T1000 (cell line): ENCODE results near the gene TMEM53.
"Not testable (repeated sequence)": the region's sequence is repeated elsewhere in the genome, so short reads cannot be mapped to it uniquely, and the experiment has no call there.

Source experiments
- DNase-seq: peaks from one replicate; lab custom pipeline; 2025; ENCODE audit warnings: mixed read lengths; lab: John Stamatoyannopoulos, UW

The TMEM53 gene

GRCh38 chr1:44674113-44675000 is at the start of gene TMEM53, which contains the start of gene ARMH1:
TMEM53 (minus strand) TSS chr1:44674481; CDS start chr1:44674391, 90 bp downstream.
ARMH1 (plus strand) TSS chr1:44674714; CDS start chr1:44689698, 14,984 bp downstream.
- peak; percentile 99 for DNase-seq

GRCh38 chr1:44723496-44724295 is 49.4 kb upstream of the TMEM53 start:
- DNase-seq = no peak

- DNase-seq = no peak
These were observed 48.8 kb upstream of the TMEM53 start for GRCh38 chr1:44723064-44723463.

- no peak for DNase-seq
These were observed 47.4 kb upstream of the TMEM53 start for GRCh38 chr1:44721485-44722361.

GRCh38 chr1:44720281-44720680 is 46.0 kb upstream of the TMEM53 start:
- no peak for DNase-seq

GRCh38 chr1:44719318-44719717 is 45.0 kb upstream of the TMEM53 start:
- no peak for DNase-seq

GRCh38 chr1:44718091-44718490 is 43.8 kb upstream of the TMEM53 start:
- DNase-seq = no peak

GRCh38 chr1:44717653-44718052 is 43.4 kb upstream of the TMEM53 start:
- DNase-seq = no peak

GRCh38 chr1:44717156-44717555 is 42.9 kb upstream of the TMEM53 start:
- DNase-seq = no peak

- peak; percentile 64 for DNase-seq
These were observed 40.8 kb upstream of the TMEM53 start for GRCh38 chr1:44714944-44715571.

- no peak for DNase-seq
These were observed 40.3 kb upstream of the TMEM53 start for GRCh38 chr1:44714532-44714931.

- DNase-seq = no peak
These were observed 39.1 kb upstream of the TMEM53 start for GRCh38 chr1:44713321-44713781.

- no peak for DNase-seq
These were observed 33.9 kb upstream of the TMEM53 start for GRCh38 chr1:44707959-44708831.

- DNase-seq = peak; percentile 59
These were observed 33.0 kb upstream of the TMEM53 start for GRCh38 chr1:44707112-44707881.

- no peak for DNase-seq
These were observed 31.7 kb upstream of the TMEM53 start for GRCh38 chr1:44705938-44706337.

GRCh38 chr1:44705470-44705869 is 31.2 kb upstream of the TMEM53 start:
- no peak for DNase-seq

- DNase-seq = no peak
These were observed 26.9 kb upstream of the TMEM53 start for GRCh38 chr1:44701141-44701573.

- DNase-seq = no peak
These were observed 26.3 kb upstream of the TMEM53 start for GRCh38 chr1:44700573-44700972.

GRCh38 chr1:44699375-44699774 is 25.1 kb upstream of the TMEM53 start:
- DNase-seq = not testable (repeated sequence)
